Endothelial cell of umbilical vein (primary cell): ENCODE data around the gene ESF1. TPM values are rescaled to one million over a fixed set of nuclear protein-coding genes. Genes with fewer than 3 reads are reported as not detected.

Experiments
- BruUV-seq: library from RNA; stranded (reverse); fragments of 400-500 nt; replicated peaks from 2 replicates; lab custom pipeline; 2021; lab: Mats Ljungman, UMichigan
- CTCF ChIA-PET: fragments of 300-600, 350-600 bp; sonication (Branson Sonifier 250); formaldehyde crosslinking; loops from one replicate; lab custom pipeline; 2021; ENCODE audit warnings: antibody characterized with exemption, inconsistent platforms; lab: Charles Lee
- POLR2A ChIA-PET: fragments of 300-600, 350-600 bp; sonication (Branson Sonifier 250); formaldehyde crosslinking; loops from one replicate; lab custom pipeline; 2021; ENCODE audit warnings: antibody characterized with exemption, inconsistent platforms; lab: Charles Lee
- DNase-seq: peaks from one replicate; pipeline ENCODE4 v3.0.0-alpha.2; 2011; ENCODE audit warnings: low read depth, low spot score
- FAIRE-seq: peaks from 2 replicates; lab custom pipeline; 2011; peaks lifted over from hg19 to GRCh38; lab: Jason Lieb, UNC
- H2AFZ ChIP-seq: 2 replicates; pipeline ENCODE4 v1.6.0; 2012; ENCODE audit warnings: low read depth, low read length, control low read depth, inconsistent platforms
- H3K27ac ChIP-seq: 2 replicates; pipeline ENCODE4 v1.5.1; 2011; ENCODE audit warnings: low read depth, mild to moderate bottlenecking, control low read depth, low read length, moderate library complexity; ENCODE audit not compliant: insufficient read depth
- H3K27me3 ChIP-seq, 2 experiments: 2 replicates each; pipeline versions ENCODE4 v1.6.0 to v1.6.1; 2011; ENCODE audit warnings: low read length in 2 of 2, mixed read lengths in 1 of 2; ENCODE audit not compliant: control insufficient read depth in 2 of 2, insufficient read depth in 2 of 2
- H3K36me3 ChIP-seq, 2 experiments: 2 replicates in 1 of 2; 3 replicates in 1 of 2; pipeline ENCODE4 v1.5.1; 2011; ENCODE audit warnings: low read length in 2 of 2, mild to moderate bottlenecking in 1 of 2, moderate library complexity in 1 of 2; ENCODE audit not compliant: control insufficient read depth in 2 of 2, insufficient read depth in 2 of 2; ENCODE audit errors: extremely low read depth in 1 of 2
- H3K4me1 ChIP-seq: 3 replicates; pipeline ENCODE4 v1.5.1; 2011; ENCODE audit warnings: mild to moderate bottlenecking, low read length; ENCODE audit not compliant: control insufficient read depth, insufficient read depth; ENCODE audit errors: extremely low read depth
- H3K4me2 ChIP-seq: 2 replicates; pipeline ENCODE4 v1.6.1; 2011; ENCODE audit warnings: low read length, control low read depth, mixed read lengths; ENCODE audit not compliant: insufficient read depth
- H3K4me3 ChIP-seq, 3 experiments: fragments of 200-600 bp in 1 of 3; sonication (generic), shearing (Covaris generic) in 1 of 3; replicated peaks in 1 of 3; 2 replicates each; pipeline ENCODE4 v1.5.1; 2011 to 2016; ENCODE audit warnings: control low read depth in 3 of 3, low read length in 3 of 3, mild to moderate bottlenecking in 2 of 3, inconsistent platforms in 1 of 3, low read depth in 1 of 3, moderate library complexity in 1 of 3; ENCODE audit not compliant: insufficient read depth in 1 of 3
- H3K79me2 ChIP-seq: 2 replicates; pipeline ENCODE4 v1.6.0; 2012; ENCODE audit warnings: low read length, inconsistent platforms; ENCODE audit not compliant: control insufficient read depth, insufficient read depth
- H3K9ac ChIP-seq: replicated peaks from 2 replicates; pipeline ENCODE3; 2011; ENCODE audit warnings: low read length, control low read depth; ENCODE audit not compliant: insufficient read depth; ENCODE audit errors: extremely low read depth
- H3K9me1 ChIP-seq: replicated peaks from 3 replicates; pipeline ENCODE4 v1.6.0; 2011; ENCODE audit warnings: mild to moderate bottlenecking, low read length; ENCODE audit not compliant: control insufficient read depth, insufficient read depth; ENCODE audit errors: extremely low read depth
- H3K9me3 ChIP-seq: replicated peaks from 2 replicates; pipeline ENCODE4 v1.5.1; 2012; ENCODE audit warnings: low read length, inconsistent platforms; ENCODE audit not compliant: control insufficient read depth, insufficient read depth
- H4K20me1 ChIP-seq: replicated peaks from 2 replicates; pipeline ENCODE3; 2011; ENCODE audit warnings: mild to moderate bottlenecking, low read length; ENCODE audit not compliant: control insufficient read depth, insufficient read depth; ENCODE audit errors: extremely low read depth
- EZH2 ChIP-seq: IDR thresholded peaks from 2 replicates; pipeline ENCODE4 v1.6.1; 2012; ENCODE audit warnings: borderline replicate concordance, low read depth, mild to moderate bottlenecking, moderate library complexity, low read length, inconsistent platforms; ENCODE audit not compliant: severe bottlenecking
- FOS ChIP-seq: IDR thresholded peaks from 2 replicates; pipeline ENCODE4 v1.6.1; 2011; ENCODE audit warnings: mild to moderate bottlenecking, low read length, moderate library complexity, borderline replicate concordance; ENCODE audit not compliant: insufficient read depth
- GATA2 ChIP-seq: IDR thresholded peaks from 2 replicates; pipeline ENCODE4 v1.7.0; 2011; ENCODE audit warnings: low read depth, mild to moderate bottlenecking, moderate library complexity, mixed read lengths, low read length; ENCODE audit not compliant: insufficient read length, insufficient read depth
- JUN ChIP-seq: IDR thresholded peaks from 2 replicates; pipeline ENCODE4 v1.6.1; 2011; ENCODE audit warnings: borderline replicate concordance, low read depth; ENCODE audit not compliant: insufficient read length, insufficient read depth
- MYC ChIP-seq: IDR thresholded peaks from one replicate; pipeline ENCODE4 v1.6.1; 2011; ENCODE audit warnings: mild to moderate bottlenecking, low read depth, low read length
- POLR2A ChIP-seq: IDR thresholded peaks from 2 replicates; pipeline ENCODE4 v1.6.1; 2012; ENCODE audit warnings: low read depth, mild to moderate bottlenecking, control low read depth, low read length
- POLR2AphosphoS5 ChIP-seq: IDR thresholded peaks from 2 replicates; pipeline ENCODE4 v1.6.1; 2012; ENCODE audit warnings: low read depth, mild to moderate bottlenecking, control low read depth, low read length, moderate library complexity; ENCODE audit not compliant: insufficient read depth
- dilution Hi-C: fragments of 300-500 bp; cut with MboI; formaldehyde crosslinking; loops from one replicate; pipeline ENCODE4 v1.15.0; 2019; ENCODE audit warnings: low sequenced_read_pairs; ENCODE audit not compliant: extremely low pct_ligation_motif_present
- intact Hi-C: fragments of 100-400 bp; cut with micrococcal nuclease; formaldehyde crosslinking; loops from one replicate; pipeline ENCODE4 v1.10.0; 2022
- polyA plus RNA-seq, 4 experiments: library from polyadenylated mRNA; depleted of rRNA in 3 of 4; stranded (reverse) in 3 of 4; unstranded in 1 of 4; fragments of >200 nt; gene quantifications; 2 replicates each; pipeline versions ENCODE4 v1.2.1 to v1.2.3, GENCODE V29; 2011 to 2012; ENCODE audit warnings: missing spikeins in 1 of 4
- total RNA-seq: library from RNA; stranded (reverse); gene quantifications from 2 replicates; pipeline ENCODE4 v1.2.3, GENCODE V29; 2021
- TF ChIP-seq, protein P1 (sequence below), 2 donors: IDR thresholded peaks; 1 replicate in 1 of 2; 2 replicates in 1 of 2; pipeline ENCODE4 v1.5.1; 2011; ENCODE audit warnings: low read length in 2 of 2, mild to moderate bottlenecking in 2 of 2, moderate library complexity in 2 of 2, control low read depth in 1 of 2, inconsistent platforms in 1 of 2, low read depth in 1 of 2; ENCODE audit not compliant: insufficient read depth in 1 of 2; ENCODE audit errors: extremely low read depth in 1 of 2
- TF ChIP-seq, protein P2 (sequence below): IDR thresholded peaks from 2 replicates; pipeline ENCODE4 v1.6.1; 2011; ENCODE audit not compliant: insufficient read depth, insufficient read length

ESF1 gene
- total and polyA plus RNA-seq, 2 donors (not counting 3 experiments of a cell fraction or from before 2014, with no cell fraction given), result 0.72 to 15.5 TPM

GRCh38 chr20:13703265-13703664 lies 81.5 kb downstream of the ESF1 start:
- Histone ChIP-seq H3K9ac (no peak overlapping the region), H3K36me3 (no peaks in the 10 kb centered on the region), H4K20me1 (no peaks in the 10 kb centered on the region), H3K4me3 (no peak overlapping the region), H3K27ac (no peak overlapping the region), H3K4me2 (no peak overlapping the region), H3K9me1 (no peaks in the 10 kb centered on the region), H3K4me1 (no peaks in the 10 kb centered on the region), H3K27me3 (peaks cover 0 to 2% of the 10 kb centered on the region in 2 experiments), H2AFZ (no peak overlapping the region), H3K9me3 (no peaks in the 10 kb centered on the region), H3K79me2 (no peaks in the 10 kb centered on the region)
- dilution Hi-C loops, result no loop called here
- ChIA-PET POLR2A (no interaction called here), CTCF (interaction anchor here (1.3 kb wide), 1 partner anchor 19 kb away, joined by 3 read pairs; no protein-coding TSS in a partner anchor)
- TF ChIP-seq, protein P1, sequence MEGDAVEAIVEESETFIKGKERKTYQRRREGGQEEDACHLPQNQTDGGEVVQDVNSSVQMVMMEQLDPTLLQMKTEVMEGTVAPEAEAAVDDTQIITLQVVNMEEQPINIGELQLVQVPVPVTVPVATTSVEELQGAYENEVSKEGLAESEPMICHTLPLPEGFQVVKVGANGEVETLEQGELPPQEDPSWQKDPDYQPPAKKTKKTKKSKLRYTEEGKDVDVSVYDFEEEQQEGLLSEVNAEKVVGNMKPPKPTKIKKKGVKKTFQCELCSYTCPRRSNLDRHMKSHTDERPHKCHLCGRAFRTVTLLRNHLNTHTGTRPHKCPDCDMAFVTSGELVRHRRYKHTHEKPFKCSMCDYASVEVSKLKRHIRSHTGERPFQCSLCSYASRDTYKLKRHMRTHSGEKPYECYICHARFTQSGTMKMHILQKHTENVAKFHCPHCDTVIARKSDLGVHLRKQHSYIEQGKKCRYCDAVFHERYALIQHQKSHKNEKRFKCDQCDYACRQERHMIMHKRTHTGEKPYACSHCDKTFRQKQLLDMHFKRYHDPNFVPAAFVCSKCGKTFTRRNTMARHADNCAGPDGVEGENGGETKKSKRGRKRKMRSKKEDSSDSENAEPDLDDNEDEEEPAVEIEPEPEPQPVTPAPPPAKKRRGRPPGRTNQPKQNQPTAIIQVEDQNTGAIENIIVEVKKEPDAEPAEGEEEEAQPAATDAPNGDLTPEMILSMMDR (IDR thresholded peaks at IDR 0.05; ENCODE audit: extremely low read depth in 1 of 2, insufficient read depth in 1 of 2, low read depth in 1 of 2, low read length in 2 of 2), result no peak
- TF ChIP-seq, protein P2, sequence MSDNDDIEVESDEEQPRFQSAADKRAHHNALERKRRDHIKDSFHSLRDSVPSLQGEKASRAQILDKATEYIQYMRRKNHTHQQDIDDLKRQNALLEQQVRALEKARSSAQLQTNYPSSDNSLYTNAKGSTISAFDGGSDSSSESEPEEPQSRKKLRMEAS, result no peak
- no peak for TF ChIP-seq GATA2
- no peak for TF ChIP-seq FOS
- TF ChIP-seq EZH2, result no peak
- TF ChIP-seq JUN, result no peak
- no peak for TF ChIP-seq POLR2A
- no peak for TF ChIP-seq POLR2AphosphoS5
- TF ChIP-seq MYC, result no peak
- intact Hi-C loops, result no loop called here
- no TSS peak for BruUV-seq
- DNase-seq, result no peak
- no peak for FAIRE-seq
